Measurements from ENCODE around the gene ADGRA1.

The ADGRA1 gene

DNA sequence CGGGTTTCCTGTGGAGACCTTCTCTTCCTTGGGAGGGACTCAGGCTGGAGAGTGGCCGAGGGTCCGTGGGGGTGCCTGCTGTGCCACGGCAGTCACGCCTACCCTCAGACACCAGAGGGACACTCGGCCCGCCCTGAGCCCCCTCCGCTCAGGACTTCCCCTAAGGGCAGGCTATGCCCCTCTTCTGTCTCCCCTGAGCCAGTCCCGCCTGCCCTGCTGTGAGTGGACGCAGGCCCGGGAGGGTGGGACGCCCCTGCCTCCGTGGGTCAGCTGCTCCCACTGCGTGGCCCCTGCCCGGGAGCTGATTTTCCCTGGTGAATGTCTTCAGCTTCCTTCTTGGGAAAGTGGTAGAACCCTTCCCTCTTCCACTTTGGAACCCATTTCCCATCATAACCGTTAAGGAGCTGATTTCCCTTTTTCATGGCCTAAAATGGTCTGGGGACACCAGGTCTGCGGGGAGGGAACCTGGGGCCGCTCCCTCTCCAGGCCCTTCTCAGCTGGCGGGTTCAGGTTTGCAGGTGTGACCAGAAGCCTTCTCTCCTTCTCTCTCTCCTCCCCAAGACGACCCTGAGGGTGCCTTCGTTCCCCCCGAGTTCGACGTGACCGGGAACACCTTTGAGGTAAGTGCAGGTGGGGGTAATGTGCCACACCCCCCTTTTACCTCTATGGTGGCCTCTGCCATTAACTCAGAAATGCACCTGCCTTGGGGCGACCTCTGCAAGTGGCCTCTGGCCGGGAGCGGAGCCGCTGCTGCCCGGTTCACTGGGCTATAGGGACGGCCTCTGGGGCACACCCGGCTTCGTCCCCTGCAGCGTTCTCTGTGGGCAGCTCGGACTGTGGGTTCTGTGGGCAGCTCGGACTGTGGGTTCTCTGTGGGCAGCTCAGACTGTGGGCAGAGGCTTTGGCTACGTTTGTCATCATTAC lies 80.2 kb downstream of the ADGRA1 start:
- Histone ChIP-seq H3K4me1 (ENCODE audit: low read length) (no peaks in the 10 kb centered on the region), H3K4me2 (ENCODE audit: low read length) (no peak overlapping the region), H3K27me3 (ENCODE audit: low read depth, low read length) (no peaks in the 10 kb centered on the region), H3K9me3 (ENCODE audit: insufficient read depth, low read length) (no peaks in the 10 kb centered on the region), H3K9ac (ENCODE audit: low read length) (no peak overlapping the region), H3K27ac (ENCODE audit: low read length) (no peak overlapping the region), H3K36me3 (replicated peaks; ENCODE audit: low read depth, low read length) (no peaks in the 10 kb centered on the region), H3K79me2 (ENCODE audit: low read length) (no peaks in the 10 kb centered on the region), H3K4me3 (ENCODE audit: low read length) (no peak overlapping the region), H2AFZ (ENCODE audit: low read depth, low read length) (no peak overlapping the region), H4K20me1 (ENCODE audit: insufficient read depth, low read length) (no peaks in the 10 kb centered on the region)
- TF ChIP-seq CTCF (IDR thresholded peaks at IDR 0.05; ENCODE audit: low read depth, low read length) (no peak), EZH2phosphoT487 (IDR thresholded peaks at IDR 0.05; ENCODE audit: low read depth) (no peak)

DNA sequence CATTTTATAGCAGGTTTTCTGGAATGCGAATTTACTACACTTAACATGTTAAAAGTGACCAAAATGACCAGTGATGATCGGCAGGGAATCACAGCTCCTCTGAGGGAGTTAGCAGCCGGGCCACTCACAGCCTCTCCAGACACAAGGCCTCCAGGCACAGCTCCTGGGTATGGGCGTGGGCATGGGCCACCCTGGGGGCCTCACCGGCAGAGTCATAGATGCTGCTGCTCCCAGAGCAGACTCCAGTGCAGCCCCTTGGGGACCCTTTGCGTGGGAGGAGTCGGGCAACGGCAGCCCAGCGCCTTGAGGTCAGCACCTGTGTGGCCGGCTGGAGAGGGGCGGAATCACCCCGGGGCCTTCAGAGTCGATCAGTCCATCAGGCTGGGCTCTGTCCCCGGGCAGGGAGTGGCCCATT lies 80.9 kb downstream of the ADGRA1 start:
- TF ChIP-seq CTCF (IDR thresholded peaks at IDR 0.05; ENCODE audit: low read depth, low read length): no peak
- no peak for TF ChIP-seq EZH2phosphoT487 (IDR thresholded peaks at IDR 0.05; ENCODE audit: low read depth)
- H4K20me1 ChIP-seq (ENCODE audit: insufficient read depth, low read length): no peaks in the 10 kb centered on the region
- no peaks in the 10 kb centered on the region for H3K9me3 ChIP-seq (ENCODE audit: insufficient read depth, low read length)
- no peaks in the 10 kb centered on the region for H3K79me2 ChIP-seq (ENCODE audit: low read length)
- no peak overlapping the region for H3K9ac ChIP-seq (ENCODE audit: low read length)
- H3K4me3 ChIP-seq (ENCODE audit: low read length): no peak overlapping the region
- H3K27ac ChIP-seq (ENCODE audit: low read length): no peak overlapping the region
- no peak overlapping the region for H3K4me2 ChIP-seq (ENCODE audit: low read length)
- no peaks in the 10 kb centered on the region for H3K27me3 ChIP-seq (ENCODE audit: low read depth, low read length)
- H3K36me3 ChIP-seq (replicated peaks; ENCODE audit: low read depth, low read length): no peaks in the 10 kb centered on the region
- no peak overlapping the region for H2AFZ ChIP-seq (ENCODE audit: low read depth, low read length)
- no peaks in the 10 kb centered on the region for H3K4me1 ChIP-seq (ENCODE audit: low read length)

GRCh38 chr10:133169173-133169947 lies 81.6 kb downstream of the ADGRA1 start:
- H3K9me3 ChIP-seq (ENCODE audit: insufficient read depth, low read length): no peaks in the 10 kb centered on the region
- H3K27ac ChIP-seq (ENCODE audit: low read length): no peak overlapping the region
- no peak overlapping the region for H3K4me2 ChIP-seq (ENCODE audit: low read length)
- H3K4me1 ChIP-seq (ENCODE audit: low read length): no peaks in the 10 kb centered on the region
- H3K36me3 ChIP-seq (replicated peaks; ENCODE audit: low read depth, low read length): no peaks in the 10 kb centered on the region
- H3K27me3 ChIP-seq (ENCODE audit: low read depth, low read length): no peaks in the 10 kb centered on the region
- H3K9ac ChIP-seq (ENCODE audit: low read length): no peak overlapping the region
- no peaks in the 10 kb centered on the region for H4K20me1 ChIP-seq (ENCODE audit: insufficient read depth, low read length)
- H2AFZ ChIP-seq (ENCODE audit: low read depth, low read length): no peak overlapping the region
- TF ChIP-seq CTCF (IDR thresholded peaks at IDR 0.05; ENCODE audit: low read depth, low read length) (no peak), EZH2phosphoT487 (IDR thresholded peaks at IDR 0.05; ENCODE audit: low read depth) (no peak)
- no peaks in the 10 kb centered on the region for H3K79me2 ChIP-seq (ENCODE audit: low read length)
- no peak overlapping the region for H3K4me3 ChIP-seq (ENCODE audit: low read length)

DNA sequence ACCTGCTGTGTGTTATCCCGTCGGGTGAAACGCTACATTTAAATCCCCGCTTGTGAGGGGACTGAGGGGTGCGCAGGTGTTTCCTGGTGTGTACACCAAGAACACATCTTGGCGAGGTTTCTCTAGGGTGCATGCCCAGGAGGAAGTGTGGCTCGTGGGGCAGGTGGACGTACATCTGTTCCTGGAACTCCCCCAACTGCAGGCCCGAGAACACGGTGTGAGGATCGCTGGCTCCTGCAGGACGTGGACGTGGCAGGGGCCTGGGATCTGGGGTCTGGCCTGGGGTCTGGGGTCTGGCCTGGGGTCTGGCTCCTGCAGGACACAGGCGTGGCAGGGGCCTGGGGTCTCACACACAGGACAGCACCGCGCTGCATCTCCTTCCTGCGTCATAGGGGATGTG lies 82.4 kb downstream of the ADGRA1 start:
- Histone ChIP-seq H4K20me1 (ENCODE audit: insufficient read depth, low read length) (no peaks in the 10 kb centered on the region), H3K27me3 (ENCODE audit: low read depth, low read length) (no peaks in the 10 kb centered on the region)

More for the DNA sequence above, 82.4 kb downstream of the ADGRA1 start:
- H3K4me2 ChIP-seq (ENCODE audit: low read length): no peak overlapping the region
- H3K79me2 ChIP-seq (ENCODE audit: low read length): no peaks in the 10 kb centered on the region
- H3K4me1 ChIP-seq (ENCODE audit: low read length): no peaks in the 10 kb centered on the region
- H3K9me3 ChIP-seq (ENCODE audit: insufficient read depth, low read length): no peaks in the 10 kb centered on the region
- no peak overlapping the region for H2AFZ ChIP-seq (ENCODE audit: low read depth, low read length)
- no peak overlapping the region for H3K9ac ChIP-seq (ENCODE audit: low read length)
- TF ChIP-seq CTCF (IDR thresholded peaks at IDR 0.05; ENCODE audit: low read depth, low read length): no peak
- no peak for TF ChIP-seq EZH2phosphoT487 (IDR thresholded peaks at IDR 0.05; ENCODE audit: low read depth)
- no peak overlapping the region for H3K4me3 ChIP-seq (ENCODE audit: low read length)
- H3K36me3 ChIP-seq (replicated peaks; ENCODE audit: low read depth, low read length): no peaks in the 10 kb centered on the region
- no peak overlapping the region for H3K27ac ChIP-seq (ENCODE audit: low read length)
